ENCODE results near the gene CTAG2. TPM values are rescaled to one million over a fixed set of nuclear protein-coding genes. Genes with fewer than 3 reads are reported as not detected.
"Not testable (repeated sequence)": the region's sequence is repeated elsewhere in the genome, so short reads cannot be mapped to it uniquely, and the experiment has no call there.

The CTAG2 gene
- total and polyA plus RNA-seq, 4 donors: 11.0 TPM; not detected in 3

DNA sequence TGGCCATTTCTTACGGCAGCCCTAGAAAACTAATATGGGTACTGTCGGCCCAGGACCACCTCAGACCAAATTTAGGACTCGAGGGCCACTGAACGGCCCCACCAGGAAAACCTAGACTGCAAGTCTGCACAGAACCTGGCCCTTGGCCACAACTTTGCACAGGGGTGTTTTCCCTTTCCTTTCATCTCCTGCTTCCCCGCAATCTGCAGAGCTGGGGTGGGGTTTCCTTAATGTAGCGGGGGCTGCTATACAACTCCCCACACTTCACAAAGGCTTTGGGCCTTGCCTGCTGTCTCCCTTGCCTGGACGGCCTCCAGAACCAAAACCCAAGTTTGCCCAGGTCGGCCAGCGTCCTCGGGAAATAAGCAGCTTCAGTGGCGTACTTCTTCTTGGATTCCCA is 22.4 kb downstream of the CTAG2 start:
- ATAC-seq (ENCODE audit: low FRiP score); intact Hi-C loops (cut with DNase I); H3K9me3 ChIP-seq (ENCODE audit: control insufficient read depth, low read length); H3K36me3 ChIP-seq (ENCODE audit: control insufficient read depth in 1 of 2, insufficient read depth in 2 of 2, low read length in 1 of 2); H3K4me3 ChIP-seq (ENCODE audit: low read length in 2 of 2); H3K27me3 ChIP-seq (ENCODE audit: control insufficient read depth in 1 of 2, insufficient read depth in 2 of 2, low read length in 1 of 2); DNase-seq; H3K4me1 ChIP-seq (ENCODE audit: control insufficient read depth in 1 of 2, insufficient read depth in 2 of 2, low read length in 2 of 2); H3K27ac ChIP-seq (ENCODE audit: low read depth in 1 of 2, low read length in 2 of 2): not testable (repeated sequence)
- no CpG with 5 or more reads among the region's 11 CpGs for WGBS, 2 donors

DNA sequence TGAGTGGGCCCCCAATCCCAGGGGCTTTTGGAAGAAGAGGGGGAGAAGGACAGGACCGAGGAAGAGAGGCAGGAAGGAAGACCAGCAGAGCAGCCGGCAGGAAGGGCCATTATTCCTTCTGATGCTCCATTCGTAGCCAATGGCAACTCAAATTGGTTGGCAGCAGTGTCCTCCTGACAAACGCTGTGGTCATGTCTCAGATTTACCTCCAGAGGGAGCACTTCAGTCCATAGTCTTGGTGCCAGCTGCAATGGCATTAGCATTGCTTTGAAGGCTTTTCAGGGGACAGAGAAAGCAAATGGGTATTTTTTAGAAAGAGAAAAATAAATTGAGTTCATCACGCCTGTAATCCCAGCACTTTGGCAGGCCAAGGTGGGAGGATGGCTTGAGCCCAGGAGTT is 24.4 kb downstream of the CTAG2 start:
- H3K36me3 ChIP-seq (ENCODE audit: control insufficient read depth in 1 of 2, insufficient read depth in 2 of 2, low read length in 1 of 2); H3K9me3 ChIP-seq (ENCODE audit: control insufficient read depth, low read length); intact Hi-C loops (cut with DNase I); H3K27ac ChIP-seq (ENCODE audit: low read depth in 1 of 2, low read length in 2 of 2); H3K4me1 ChIP-seq (ENCODE audit: control insufficient read depth in 1 of 2, insufficient read depth in 2 of 2, low read length in 2 of 2); DNase-seq; H3K4me3 ChIP-seq (ENCODE audit: low read length in 2 of 2); ATAC-seq (ENCODE audit: low FRiP score); H3K27me3 ChIP-seq (ENCODE audit: control insufficient read depth in 1 of 2, insufficient read depth in 2 of 2, low read length in 1 of 2): not testable (repeated sequence)
- WGBS, 2 donors: no CpG with 5 or more reads among the region's 5 CpGs

DNA sequence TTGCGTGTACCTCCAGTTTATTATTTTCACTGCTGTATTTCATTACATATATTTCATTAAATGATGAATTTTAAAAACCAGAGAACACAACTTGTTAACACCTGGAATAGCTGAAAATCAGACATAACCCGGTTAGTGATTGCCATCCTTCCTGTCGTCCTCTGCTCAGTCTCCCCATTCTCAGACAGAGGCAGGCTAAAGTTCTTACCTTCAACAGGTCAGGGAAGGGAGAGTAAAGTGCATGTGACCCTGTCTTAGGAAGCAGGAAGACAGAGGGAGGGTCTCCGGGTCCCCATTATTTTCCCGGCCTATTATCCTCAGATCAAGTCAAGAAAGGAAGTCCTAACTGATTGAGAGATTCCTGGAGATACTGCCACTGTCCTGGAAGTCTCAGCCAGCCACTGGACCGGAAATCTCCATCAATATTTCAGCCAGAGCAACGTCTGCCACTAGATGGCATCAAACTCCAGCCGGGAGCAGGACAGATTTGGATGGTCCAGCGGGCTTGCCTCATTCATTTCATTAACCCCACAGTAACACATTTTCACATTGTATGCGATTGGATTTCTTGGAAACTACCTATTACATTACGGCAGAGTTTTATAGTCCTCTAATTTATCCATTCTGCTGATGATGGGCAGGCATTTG is 32.5 kb downstream of the CTAG2 start:
- H3K27ac ChIP-seq (ENCODE audit: low read depth in 1 of 2, low read length in 2 of 2); H3K4me1 ChIP-seq (ENCODE audit: control insufficient read depth in 1 of 2, insufficient read depth in 2 of 2, low read length in 2 of 2); DNase-seq; ATAC-seq (ENCODE audit: low FRiP score); intact Hi-C loops (cut with DNase I); H3K9me3 ChIP-seq (ENCODE audit: control insufficient read depth, low read length); H3K4me3 ChIP-seq (ENCODE audit: low read length in 2 of 2); H3K27me3 ChIP-seq (ENCODE audit: control insufficient read depth in 1 of 2, insufficient read depth in 2 of 2, low read length in 1 of 2); H3K36me3 ChIP-seq (ENCODE audit: control insufficient read depth in 1 of 2, insufficient read depth in 2 of 2, low read length in 1 of 2): not testable (repeated sequence)
- 15 to 21% methylated on average over 3 to 4 of the region's 11 CpGs for WGBS, 2 donors

DNA sequence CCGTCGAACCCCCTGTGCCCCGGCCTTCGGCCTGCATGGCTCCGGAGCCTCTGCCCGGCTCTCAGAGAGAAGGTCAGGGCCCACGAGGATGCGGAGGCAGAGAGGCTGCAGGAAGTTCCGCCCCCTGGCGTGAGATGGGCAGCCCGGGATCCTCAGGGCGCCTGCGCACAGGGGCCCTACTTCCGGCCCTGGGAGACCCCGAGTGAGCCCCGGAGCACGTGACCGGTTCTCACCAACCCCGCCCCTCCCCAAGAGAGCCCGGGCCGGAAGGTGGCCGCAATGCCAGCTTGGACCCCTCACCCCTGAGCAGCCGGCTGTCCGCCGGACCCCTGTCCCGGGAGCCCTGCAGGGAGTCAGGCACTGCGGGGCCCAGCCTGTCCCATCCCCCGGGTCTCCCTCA is 34.2 kb downstream of the CTAG2 start, which contains the start of gene CTAG1B:
CTAG1B (minus strand) TSS at position 101 of the 400 bp plus-strand sequence; CDS start at position 37, 64 bp downstream.
- no CpG with 5 or more reads among the region's 28 CpGs for WGBS, 2 donors
- H3K27me3 ChIP-seq (ENCODE audit: control insufficient read depth in 1 of 2, insufficient read depth in 2 of 2, low read length in 1 of 2); H3K4me3 ChIP-seq (ENCODE audit: low read length in 2 of 2); H3K27ac ChIP-seq (ENCODE audit: low read depth in 1 of 2, low read length in 2 of 2); H3K9me3 ChIP-seq (ENCODE audit: control insufficient read depth, low read length); H3K36me3 ChIP-seq (ENCODE audit: control insufficient read depth in 1 of 2, insufficient read depth in 2 of 2, low read length in 1 of 2); DNase-seq; intact Hi-C loops (cut with DNase I); H3K4me1 ChIP-seq (ENCODE audit: control insufficient read depth in 1 of 2, insufficient read depth in 2 of 2, low read length in 2 of 2): not testable (repeated sequence)
- ATAC-seq (ENCODE audit: low FRiP score): peak; percentile 21

GRCh38 chrX:154613586-154613985 is 39.8 kb downstream of the CTAG2 start:
- H3K9me3 ChIP-seq (ENCODE audit: control insufficient read depth, low read length); H3K4me3 ChIP-seq (ENCODE audit: low read length in 2 of 2); H3K36me3 ChIP-seq (ENCODE audit: control insufficient read depth in 1 of 2, insufficient read depth in 2 of 2, low read length in 1 of 2); H3K27me3 ChIP-seq (ENCODE audit: control insufficient read depth in 1 of 2, insufficient read depth in 2 of 2, low read length in 1 of 2); DNase-seq; H3K4me1 ChIP-seq (ENCODE audit: control insufficient read depth in 1 of 2, insufficient read depth in 2 of 2, low read length in 2 of 2); intact Hi-C loops (cut with DNase I); H3K27ac ChIP-seq (ENCODE audit: low read depth in 1 of 2, low read length in 2 of 2); ATAC-seq (ENCODE audit: low FRiP score): not testable (repeated sequence)
- 9 to 41% methylated on average over 4 to 5 of the region's 12 CpGs for WGBS, 2 donors

DNA sequence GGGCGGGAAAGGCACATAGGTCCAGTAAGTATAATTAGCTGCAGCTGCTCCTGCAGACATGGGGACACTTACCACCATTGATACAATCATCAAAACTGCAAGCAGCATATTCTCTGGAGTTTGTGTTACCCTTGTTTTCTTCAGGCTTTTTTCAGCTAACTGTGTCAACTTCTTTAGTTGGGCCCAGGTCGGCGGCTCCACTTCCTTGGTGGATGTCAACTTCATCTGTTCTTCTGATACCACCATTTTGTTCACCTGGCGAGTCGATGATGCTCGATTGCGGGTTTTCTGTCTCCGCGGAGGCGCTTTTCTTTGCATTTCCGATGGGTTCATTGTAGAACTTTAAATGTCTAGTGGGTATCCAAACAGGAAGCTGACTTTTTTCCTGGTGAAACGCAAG is 42.2 kb downstream of the CTAG2 start:
- H3K9me3 ChIP-seq (ENCODE audit: control insufficient read depth, low read length); H3K27me3 ChIP-seq (ENCODE audit: control insufficient read depth in 1 of 2, insufficient read depth in 2 of 2, low read length in 1 of 2); H3K4me3 ChIP-seq (ENCODE audit: low read length in 2 of 2); DNase-seq; intact Hi-C loops (cut with DNase I); H3K36me3 ChIP-seq (ENCODE audit: control insufficient read depth in 1 of 2, insufficient read depth in 2 of 2, low read length in 1 of 2); ATAC-seq (ENCODE audit: low FRiP score); H3K27ac ChIP-seq (ENCODE audit: low read depth in 1 of 2, low read length in 2 of 2); H3K4me1 ChIP-seq (ENCODE audit: control insufficient read depth in 1 of 2, insufficient read depth in 2 of 2, low read length in 2 of 2): not testable (repeated sequence)
- 90 to 94% methylated on average over 12 of the region's 12 CpGs for WGBS, 2 donors

DNA sequence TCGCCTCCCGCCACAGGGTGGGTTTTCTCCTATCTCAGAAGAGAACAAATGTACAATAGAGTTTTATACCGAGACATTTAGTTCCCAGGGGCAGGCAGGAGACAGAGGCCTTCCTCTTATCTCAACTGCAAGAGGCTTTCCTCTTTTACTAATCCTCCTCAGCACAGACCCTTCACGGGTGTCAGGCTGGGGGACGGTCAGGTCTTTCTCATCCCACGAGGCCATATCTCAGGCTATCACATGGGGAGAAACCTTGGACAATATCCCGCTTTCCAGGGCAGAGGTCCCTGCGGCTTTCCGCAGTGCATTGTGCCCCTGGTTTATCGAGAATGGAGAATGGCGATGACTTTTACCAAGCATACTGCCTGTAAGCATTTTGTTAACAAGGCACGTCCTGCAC is 44.6 kb downstream of the CTAG2 start:
- DNase-seq: not testable (repeated sequence)

GRCh38 chrX:154607976-154608375 is 45.4 kb downstream of the CTAG2 start:
- H3K4me1 ChIP-seq (ENCODE audit: control insufficient read depth in 1 of 2, insufficient read depth in 2 of 2, low read length in 2 of 2); ATAC-seq (ENCODE audit: low FRiP score); H3K27ac ChIP-seq (ENCODE audit: low read depth in 1 of 2, low read length in 2 of 2); H3K27me3 ChIP-seq (ENCODE audit: control insufficient read depth in 1 of 2, insufficient read depth in 2 of 2, low read length in 1 of 2); H3K9me3 ChIP-seq (ENCODE audit: control insufficient read depth, low read length); DNase-seq; H3K36me3 ChIP-seq (ENCODE audit: control insufficient read depth in 1 of 2, insufficient read depth in 2 of 2, low read length in 1 of 2); intact Hi-C loops (cut with DNase I); H3K4me3 ChIP-seq (ENCODE audit: low read length in 2 of 2): not testable (repeated sequence)
- WGBS, 2 donors: 80 to 86% methylated on average over 11 of the region's 11 CpGs

More for the DNA sequence above, 44.6 kb downstream of the CTAG2 start:
- WGBS, 2 donors: 78 to 84% methylated on average over 12 of the region's 12 CpGs
- intact Hi-C loops (cut with DNase I); H3K4me3 ChIP-seq (ENCODE audit: low read length in 2 of 2); H3K9me3 ChIP-seq (ENCODE audit: control insufficient read depth, low read length); H3K27ac ChIP-seq (ENCODE audit: low read depth in 1 of 2, low read length in 2 of 2); H3K4me1 ChIP-seq (ENCODE audit: control insufficient read depth in 1 of 2, insufficient read depth in 2 of 2, low read length in 2 of 2); ATAC-seq (ENCODE audit: low FRiP score); H3K36me3 ChIP-seq (ENCODE audit: control insufficient read depth in 1 of 2, insufficient read depth in 2 of 2, low read length in 1 of 2); H3K27me3 ChIP-seq (ENCODE audit: control insufficient read depth in 1 of 2, insufficient read depth in 2 of 2, low read length in 1 of 2): not testable (repeated sequence)

- DNase-seq: no peak
- Histone ChIP-seq H3K9me3 (ENCODE audit: control insufficient read depth, low read length) (no peaks in the 10 kb centered on the region), H3K27ac (ENCODE audit: low read depth in 1 of 2, low read length in 2 of 2) (no peak overlapping the region), H3K4me1 (ENCODE audit: control insufficient read depth in 1 of 2, insufficient read depth in 2 of 2, low read length in 2 of 2) (no peaks in the 10 kb centered on the region), H3K27me3 (ENCODE audit: control insufficient read depth in 1 of 2, insufficient read depth in 2 of 2, low read length in 1 of 2) (no peaks in the 10 kb centered on the region), H3K36me3 (ENCODE audit: control insufficient read depth in 1 of 2, insufficient read depth in 2 of 2, low read length in 1 of 2) (no peaks in the 10 kb centered on the region), H3K4me3 (ENCODE audit: low read length in 2 of 2) (no peak overlapping the region)
- intact Hi-C loops (cut with DNase I): no loop called here
- WGBS, 2 donors: 73 to 79% methylated on average over 6 of the region's 6 CpGs
- ATAC-seq (ENCODE audit: low FRiP score): no peak
Measured at GRCh38 chrX:154607370-154607769, 46.0 kb downstream of the CTAG2 start.

Measured in aorta (tissue), 5 donors.